ENCODE data around the gene CUX1.

DNA sequence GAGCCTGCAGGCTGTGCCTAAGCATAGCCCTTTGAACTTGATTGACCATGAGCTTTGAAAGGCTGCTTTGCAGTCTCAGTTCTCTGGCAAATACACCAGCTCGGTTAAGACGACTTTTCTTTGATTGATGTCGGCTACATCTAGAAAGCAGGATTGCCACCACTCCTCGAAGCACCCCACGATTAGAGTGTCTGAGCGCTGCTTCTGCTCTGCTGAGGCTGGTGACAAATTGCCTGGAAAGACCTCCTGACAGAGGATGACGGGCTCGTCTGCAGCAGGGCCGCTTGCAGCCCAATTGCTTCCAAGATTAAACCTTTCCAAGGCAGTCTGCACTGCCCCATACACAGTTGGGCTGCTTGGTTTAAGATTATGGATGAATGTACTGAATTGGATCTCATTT, 182.0 kb downstream of the CUX1 start:
- TF ChIP-seq, protein P1, sequence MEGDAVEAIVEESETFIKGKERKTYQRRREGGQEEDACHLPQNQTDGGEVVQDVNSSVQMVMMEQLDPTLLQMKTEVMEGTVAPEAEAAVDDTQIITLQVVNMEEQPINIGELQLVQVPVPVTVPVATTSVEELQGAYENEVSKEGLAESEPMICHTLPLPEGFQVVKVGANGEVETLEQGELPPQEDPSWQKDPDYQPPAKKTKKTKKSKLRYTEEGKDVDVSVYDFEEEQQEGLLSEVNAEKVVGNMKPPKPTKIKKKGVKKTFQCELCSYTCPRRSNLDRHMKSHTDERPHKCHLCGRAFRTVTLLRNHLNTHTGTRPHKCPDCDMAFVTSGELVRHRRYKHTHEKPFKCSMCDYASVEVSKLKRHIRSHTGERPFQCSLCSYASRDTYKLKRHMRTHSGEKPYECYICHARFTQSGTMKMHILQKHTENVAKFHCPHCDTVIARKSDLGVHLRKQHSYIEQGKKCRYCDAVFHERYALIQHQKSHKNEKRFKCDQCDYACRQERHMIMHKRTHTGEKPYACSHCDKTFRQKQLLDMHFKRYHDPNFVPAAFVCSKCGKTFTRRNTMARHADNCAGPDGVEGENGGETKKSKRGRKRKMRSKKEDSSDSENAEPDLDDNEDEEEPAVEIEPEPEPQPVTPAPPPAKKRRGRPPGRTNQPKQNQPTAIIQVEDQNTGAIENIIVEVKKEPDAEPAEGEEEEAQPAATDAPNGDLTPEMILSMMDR (IDR thresholded peaks at IDR 0.05), result no peak
- TF ChIP-seq POLR2AphosphoS5 (IDR thresholded peaks at IDR 0.05), result no peak

Data from breast epithelium (tissue), 3 donors.